Sigmoid colon (tissue), 4 donors: ENCODE data around the gene UNG.

ENCODE experiments used
- EP300 ChIP-seq, 4 donors: sonication (generic); formaldehyde crosslinking; IDR thresholded peaks; one replicate each; pipeline ENCODE4 v1.6.1; 2017; ENCODE audit warnings: antibody characterized with exemption in 4 of 4
- POLR2A ChIP-seq, 2 donors: fragments of 450-650 bp; IDR thresholded peaks; one replicate each; pipeline ENCODE4 v1.6.1; 2016; ENCODE audit warnings: antibody characterized with exemption in 2 of 2, mild to moderate bottlenecking in 2 of 2, moderate library complexity in 2 of 2
- TF ChIP-seq, protein P1 (sequence below), 4 experiments: fragments of 450-650 bp in 3 of 4; fragments of 200-600 bp in 1 of 4; IDR thresholded peaks; one replicate each; pipeline ENCODE4 v1.5.1; 2016 to 2019; ENCODE audit warnings: antibody characterized with exemption in 4 of 4, mild to moderate bottlenecking in 3 of 4, moderate library complexity in 2 of 4

DNA sequence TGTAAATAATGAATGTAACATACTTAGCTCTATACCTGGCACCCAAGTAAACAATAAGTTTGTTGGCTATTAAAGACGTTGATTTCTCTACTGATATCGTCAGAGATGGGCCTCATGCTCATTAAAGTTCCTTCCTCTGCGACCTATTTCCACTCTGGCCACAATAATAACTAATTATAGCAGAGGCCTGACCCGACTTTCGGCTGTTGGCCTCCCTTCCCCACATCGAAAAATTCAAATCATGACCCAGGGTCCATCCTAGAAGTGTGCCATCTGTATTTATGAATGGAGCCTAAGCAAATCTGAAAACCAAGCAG is 45.3 kb upstream of the UNG start:
- TF ChIP-seq POLR2A (IDR thresholded peaks at IDR 0.05) (no peak), EP300 (IDR thresholded peaks at IDR 0.05) (no peak)
- TF ChIP-seq, protein P1, sequence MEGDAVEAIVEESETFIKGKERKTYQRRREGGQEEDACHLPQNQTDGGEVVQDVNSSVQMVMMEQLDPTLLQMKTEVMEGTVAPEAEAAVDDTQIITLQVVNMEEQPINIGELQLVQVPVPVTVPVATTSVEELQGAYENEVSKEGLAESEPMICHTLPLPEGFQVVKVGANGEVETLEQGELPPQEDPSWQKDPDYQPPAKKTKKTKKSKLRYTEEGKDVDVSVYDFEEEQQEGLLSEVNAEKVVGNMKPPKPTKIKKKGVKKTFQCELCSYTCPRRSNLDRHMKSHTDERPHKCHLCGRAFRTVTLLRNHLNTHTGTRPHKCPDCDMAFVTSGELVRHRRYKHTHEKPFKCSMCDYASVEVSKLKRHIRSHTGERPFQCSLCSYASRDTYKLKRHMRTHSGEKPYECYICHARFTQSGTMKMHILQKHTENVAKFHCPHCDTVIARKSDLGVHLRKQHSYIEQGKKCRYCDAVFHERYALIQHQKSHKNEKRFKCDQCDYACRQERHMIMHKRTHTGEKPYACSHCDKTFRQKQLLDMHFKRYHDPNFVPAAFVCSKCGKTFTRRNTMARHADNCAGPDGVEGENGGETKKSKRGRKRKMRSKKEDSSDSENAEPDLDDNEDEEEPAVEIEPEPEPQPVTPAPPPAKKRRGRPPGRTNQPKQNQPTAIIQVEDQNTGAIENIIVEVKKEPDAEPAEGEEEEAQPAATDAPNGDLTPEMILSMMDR (IDR thresholded peaks at IDR 0.05), result no peak
